NT2/D1 (cell line): ENCODE data around the gene JUNB.

ENCODE experiments used
- SUZ12 ChIP-seq: IDR thresholded peaks from 2 replicates; pipeline ENCODE4 v1.6.1; 2011; ENCODE audit not compliant: insufficient read length, insufficient read depth; ENCODE audit errors: extremely low read depth
- YY1 ChIP-seq: IDR thresholded peaks from 2 replicates; pipeline ENCODE4 v1.6.1; 2011; ENCODE audit not compliant: insufficient read length, insufficient read depth

DNA sequence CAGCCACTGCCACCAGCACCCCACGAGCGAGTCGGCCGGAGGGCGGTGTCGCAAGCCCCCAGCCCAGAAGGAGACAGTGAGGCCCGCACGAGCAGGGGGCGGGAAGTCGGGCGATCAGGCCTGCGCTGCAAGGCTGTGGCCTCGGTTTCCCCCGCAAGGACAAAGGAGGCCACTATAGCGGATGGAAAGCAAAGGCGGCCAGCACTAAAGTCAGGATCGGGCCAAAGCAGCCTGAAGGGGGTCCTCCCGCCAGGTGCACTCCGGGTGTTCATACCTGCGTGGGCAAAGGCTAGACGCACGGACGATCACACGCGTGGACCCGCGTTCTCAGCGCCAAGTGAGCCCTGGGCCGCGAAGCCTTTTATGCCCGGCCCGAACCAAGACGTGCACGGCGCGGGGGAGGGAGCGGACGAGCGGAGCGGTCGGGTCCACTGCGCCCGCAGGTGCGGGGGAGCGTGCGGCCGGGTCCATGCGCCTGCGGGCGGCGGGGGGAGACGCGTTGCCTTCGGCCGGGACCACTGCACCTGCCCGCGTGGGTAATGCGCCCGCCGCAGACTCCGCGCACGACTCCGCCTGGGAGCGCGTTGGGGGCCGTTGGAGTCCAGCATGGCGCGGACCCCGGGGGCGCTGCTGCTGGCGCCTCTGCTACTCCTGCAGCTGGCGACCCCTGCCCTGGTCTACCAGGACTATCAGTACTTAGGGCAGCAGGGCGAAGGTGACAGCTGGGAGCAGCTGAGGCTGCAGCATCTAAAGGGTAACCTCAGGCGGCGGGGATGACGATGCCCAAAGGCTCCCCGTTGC, 10.4 kb downstream of the JUNB start, which contains the start of the genes PRDX2 and THSD8:
- TF ChIP-seq SUZ12 (no peak), YY1 (no peak)
